Esophagus squamous epithelium (tissue), 4 donors: Measurements from ENCODE around the gene SLC26A9.

ENCODE experiments used
- CTCF ChIP-seq, 6 experiments: fragments of 450-650 bp in 4 of 6; fragments of 200-600 bp in 2 of 6; sonication (generic) in 2 of 6; IDR thresholded peaks; one replicate each; pipeline ENCODE4 v1.5.1; 2016 to 2019; ENCODE audit warnings: antibody characterized with exemption in 6 of 6, mild to moderate bottlenecking in 4 of 6, moderate library complexity in 4 of 6
- POLR2A ChIP-seq, 4 donors: fragments of 450-650 bp; IDR thresholded peaks; one replicate each; pipeline ENCODE4 v1.6.1; 2017; ENCODE audit warnings: antibody characterized with exemption in 4 of 4, mild to moderate bottlenecking in 4 of 4, moderate library complexity in 3 of 4

- TF ChIP-seq CTCF (IDR thresholded peaks at IDR 0.05) (no peak), POLR2A (IDR thresholded peaks at IDR 0.05) (no peak)
These were observed 32.8 kb upstream of the SLC26A9 start for GRCh38 chr1:205976036-205976435.
